Mesothelial cell of epicardium (in vitro differentiated cells): Measurements from ENCODE around the gene SNTG2. TPM values are rescaled to one million over a fixed set of nuclear protein-coding genes. Genes with fewer than 3 reads are reported as not detected.

ENCODE experiments used
- DNase-seq, 2 experiments: peaks; one replicate each; pipeline ENCODE4 v3.0.0; 2021; ENCODE audit warnings: low spot score in 2 of 2; ENCODE audit not compliant: unreplicated experiment in 2 of 2
- H3K27ac Mint-ChIP-seq: 2 replicates; pipeline ENCODE4 v1.8.0; 2021; ENCODE audit warnings: mixed read lengths
- H3K27me3 Mint-ChIP-seq: 2 replicates; pipeline ENCODE4 v1.8.0; 2021; ENCODE audit warnings: low read depth, mixed read lengths
- H3K36me3 Mint-ChIP-seq: 2 replicates; pipeline ENCODE4 v1.8.0; 2021; ENCODE audit warnings: mixed read lengths
- H3K4me1 Mint-ChIP-seq: 2 replicates; pipeline ENCODE4 v1.8.0; 2021; ENCODE audit warnings: mixed read lengths
- H3K4me3 Mint-ChIP-seq: 2 replicates; pipeline ENCODE4 v1.8.0; 2021; ENCODE audit warnings: mild to moderate bottlenecking, moderate library complexity, mixed read lengths
- H3K9me3 Mint-ChIP-seq: 2 replicates; pipeline ENCODE4 v1.8.0; 2021; ENCODE audit warnings: mixed read lengths
- total RNA-seq: library from RNA; stranded (reverse); gene quantifications from 3 replicates; pipeline ENCODE4 v1.2.1, GENCODE V29; 2021
- TF ChIP-seq, protein P1 (sequence below): fragments of 200-600 bp; sonication (generic); IDR thresholded peaks from one replicate; pipeline ENCODE4 v1.5.0; 2021; ENCODE audit warnings: antibody characterized with exemption; ENCODE audit not compliant: unreplicated experiment

The SNTG2 gene
- total RNA-seq, 1 donor from 2014 or later, result not detected

- H3K4me3 Mint-ChIP-seq, result no peak overlapping the region
- no peaks in the 10 kb centered on the region for H3K36me3 Mint-ChIP-seq
- no peak for DNase-seq
- H3K4me1 Mint-ChIP-seq, result peaks cover 11% of the 10 kb centered on the region
- H3K27ac Mint-ChIP-seq, result no peak overlapping the region
- peaks cover 21% of the 10 kb centered on the region for H3K27me3 Mint-ChIP-seq
- TF ChIP-seq, protein P1, sequence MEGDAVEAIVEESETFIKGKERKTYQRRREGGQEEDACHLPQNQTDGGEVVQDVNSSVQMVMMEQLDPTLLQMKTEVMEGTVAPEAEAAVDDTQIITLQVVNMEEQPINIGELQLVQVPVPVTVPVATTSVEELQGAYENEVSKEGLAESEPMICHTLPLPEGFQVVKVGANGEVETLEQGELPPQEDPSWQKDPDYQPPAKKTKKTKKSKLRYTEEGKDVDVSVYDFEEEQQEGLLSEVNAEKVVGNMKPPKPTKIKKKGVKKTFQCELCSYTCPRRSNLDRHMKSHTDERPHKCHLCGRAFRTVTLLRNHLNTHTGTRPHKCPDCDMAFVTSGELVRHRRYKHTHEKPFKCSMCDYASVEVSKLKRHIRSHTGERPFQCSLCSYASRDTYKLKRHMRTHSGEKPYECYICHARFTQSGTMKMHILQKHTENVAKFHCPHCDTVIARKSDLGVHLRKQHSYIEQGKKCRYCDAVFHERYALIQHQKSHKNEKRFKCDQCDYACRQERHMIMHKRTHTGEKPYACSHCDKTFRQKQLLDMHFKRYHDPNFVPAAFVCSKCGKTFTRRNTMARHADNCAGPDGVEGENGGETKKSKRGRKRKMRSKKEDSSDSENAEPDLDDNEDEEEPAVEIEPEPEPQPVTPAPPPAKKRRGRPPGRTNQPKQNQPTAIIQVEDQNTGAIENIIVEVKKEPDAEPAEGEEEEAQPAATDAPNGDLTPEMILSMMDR, result no peak
- H3K9me3 Mint-ChIP-seq, result peaks cover 8% of the 10 kb centered on the region
These were observed 23.8 kb upstream of the SNTG2 start for GRCh38 chr2:926896-927295.

DNA sequence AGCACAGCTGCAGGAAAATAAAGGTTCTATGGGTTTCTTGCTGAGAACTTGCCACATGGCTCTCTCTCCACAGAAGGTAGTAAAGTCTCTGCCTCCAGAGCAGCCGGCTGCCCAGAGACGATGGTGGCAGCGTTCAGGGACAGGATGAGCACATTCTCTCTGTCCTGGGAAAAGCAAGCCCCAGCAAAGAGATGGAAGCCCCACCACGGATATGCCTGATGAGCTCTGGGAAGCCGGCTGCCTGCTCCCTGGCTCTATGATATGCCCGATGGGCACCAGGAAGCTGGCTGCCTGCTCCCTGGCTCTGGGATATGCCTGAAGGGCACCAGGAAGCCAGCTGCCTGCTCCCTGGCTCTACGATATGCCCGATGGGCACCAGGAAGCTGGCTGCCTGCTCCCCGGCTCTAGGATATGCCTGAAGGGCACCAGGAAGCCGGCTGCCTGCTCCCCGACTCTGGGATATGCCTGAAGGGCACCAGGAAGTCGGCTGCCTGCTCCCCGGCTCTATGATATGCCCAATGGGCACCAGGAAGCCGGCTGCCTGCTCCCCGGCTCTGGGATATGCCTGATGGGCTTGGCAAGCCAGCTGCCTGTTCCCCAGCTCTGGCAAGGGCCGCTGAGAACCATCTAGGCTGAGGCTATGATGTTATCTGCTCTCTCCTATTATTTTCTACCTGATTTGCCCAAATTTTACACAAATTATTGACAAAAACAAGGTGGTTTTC lies 21.5 kb upstream of the SNTG2 start:
- H3K9me3 Mint-ChIP-seq, result peaks cover 8% of the 10 kb centered on the region
- TF ChIP-seq, protein P1, result no peak
- H3K27ac Mint-ChIP-seq, result no peak overlapping the region
- H3K27me3 Mint-ChIP-seq, result peaks cover 17% of the 10 kb centered on the region
- peak in 1 of 2 experiments; percentile 22 for DNase-seq
- H3K4me3 Mint-ChIP-seq, result no peak overlapping the region
- H3K4me1 Mint-ChIP-seq, result peaks cover 20% of the 10 kb centered on the region
- no peaks in the 10 kb centered on the region for H3K36me3 Mint-ChIP-seq

GRCh38 chr2:929925-930324 lies 20.7 kb upstream of the SNTG2 start:
- H3K4me1 Mint-ChIP-seq, result peaks cover 13% of the 10 kb centered on the region
- peaks cover 11% of the 10 kb centered on the region for H3K27me3 Mint-ChIP-seq
- DNase-seq, result peak in 1 of 2 experiments; percentile 31
- TF ChIP-seq, protein P1, result no peak
- H3K9me3 Mint-ChIP-seq, result peaks cover 8% of the 10 kb centered on the region
- no peak overlapping the region for H3K4me3 Mint-ChIP-seq
- H3K27ac Mint-ChIP-seq, result no peak overlapping the region
- no peaks in the 10 kb centered on the region for H3K36me3 Mint-ChIP-seq

- Mint-ChIP-seq H3K9me3 (peaks cover 8% of the 10 kb centered on the region), H3K36me3 (no peaks in the 10 kb centered on the region), H3K27me3 (peaks cover 3% of the 10 kb centered on the region), H3K4me3 (no peak overlapping the region), H3K27ac (no peak overlapping the region), H3K4me1 (peaks cover 11% of the 10 kb centered on the region)
- no peak for DNase-seq
- TF ChIP-seq, protein P1, result no peak
These were observed 19.7 kb upstream of the SNTG2 start for GRCh38 chr2:930935-931334.

- no peaks in the 10 kb centered on the region for H3K36me3 Mint-ChIP-seq
- DNase-seq, result peak in 1 of 2 experiments; percentile 35
- TF ChIP-seq, protein P1, result no peak
- H3K27ac Mint-ChIP-seq, result no peak overlapping the region
- H3K4me1 Mint-ChIP-seq, result peaks cover 11% of the 10 kb centered on the region
- H3K4me3 Mint-ChIP-seq, result no peak overlapping the region
- peaks cover 8% of the 10 kb centered on the region for H3K9me3 Mint-ChIP-seq
- H3K27me3 Mint-ChIP-seq, result no peaks in the 10 kb centered on the region
These were observed 18.1 kb upstream of the SNTG2 start for GRCh38 chr2:932320-933115.
